Measurements from ENCODE around the gene GPER1.
"Not testable (repeated sequence)": the region's sequence is repeated elsewhere in the genome, so short reads cannot be mapped to it uniquely, and the experiment has no call there.

The GPER1 gene

DNA sequence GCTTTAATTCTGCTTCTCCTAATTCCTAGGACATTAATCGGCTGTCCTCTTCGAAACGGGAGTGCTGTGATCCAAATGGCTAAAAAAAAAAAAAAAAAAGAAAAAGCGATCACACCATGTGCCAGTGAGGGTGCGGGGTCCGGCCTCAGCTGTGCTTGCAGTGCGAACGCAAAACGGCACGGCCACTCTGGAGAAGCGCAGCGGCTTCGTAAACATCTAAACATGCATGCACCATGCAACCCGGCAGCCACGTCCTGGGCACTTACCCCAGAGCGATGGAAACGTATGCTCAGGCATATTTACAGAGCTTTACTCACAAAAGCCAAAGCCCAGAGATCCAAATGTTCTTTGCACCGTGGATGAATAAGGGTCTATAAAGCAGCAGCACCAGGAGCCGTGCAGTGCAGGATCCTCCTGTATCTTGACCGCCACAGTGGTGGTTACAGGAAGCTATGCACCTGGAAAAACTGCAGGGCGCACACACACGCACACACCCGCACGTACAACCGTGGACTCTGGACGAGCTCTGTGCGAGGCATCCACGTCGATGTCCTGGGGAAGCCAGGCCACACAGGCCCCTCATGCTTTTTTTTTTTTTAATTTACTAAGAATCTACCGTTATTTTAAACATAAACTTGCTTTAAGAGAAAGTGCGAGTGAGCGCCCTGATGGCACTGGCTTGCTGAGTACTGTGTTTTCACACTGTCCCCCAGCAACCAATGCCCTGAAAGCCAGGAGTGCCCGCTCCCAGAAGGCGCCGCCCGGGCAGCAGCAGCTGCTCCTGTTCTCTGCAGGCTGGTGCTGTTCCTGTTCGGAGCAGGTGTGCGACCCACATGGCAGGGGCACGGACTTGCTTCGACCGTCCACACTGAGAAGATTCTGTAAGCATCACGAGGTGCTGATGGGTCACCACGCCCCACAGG lies 25.0 kb downstream of the GPER1 start:
- no peak overlapping the region for H3K4me3 ChIP-seq (ENCODE audit: low read depth, low read length)
- DNase-seq (ENCODE audit: low read depth): no peak
- in situ Hi-C loops (cut with HindIII; ENCODE audit: low sequenced_read_pairs): no loop called here
- TF ChIP-seq, protein P1, sequence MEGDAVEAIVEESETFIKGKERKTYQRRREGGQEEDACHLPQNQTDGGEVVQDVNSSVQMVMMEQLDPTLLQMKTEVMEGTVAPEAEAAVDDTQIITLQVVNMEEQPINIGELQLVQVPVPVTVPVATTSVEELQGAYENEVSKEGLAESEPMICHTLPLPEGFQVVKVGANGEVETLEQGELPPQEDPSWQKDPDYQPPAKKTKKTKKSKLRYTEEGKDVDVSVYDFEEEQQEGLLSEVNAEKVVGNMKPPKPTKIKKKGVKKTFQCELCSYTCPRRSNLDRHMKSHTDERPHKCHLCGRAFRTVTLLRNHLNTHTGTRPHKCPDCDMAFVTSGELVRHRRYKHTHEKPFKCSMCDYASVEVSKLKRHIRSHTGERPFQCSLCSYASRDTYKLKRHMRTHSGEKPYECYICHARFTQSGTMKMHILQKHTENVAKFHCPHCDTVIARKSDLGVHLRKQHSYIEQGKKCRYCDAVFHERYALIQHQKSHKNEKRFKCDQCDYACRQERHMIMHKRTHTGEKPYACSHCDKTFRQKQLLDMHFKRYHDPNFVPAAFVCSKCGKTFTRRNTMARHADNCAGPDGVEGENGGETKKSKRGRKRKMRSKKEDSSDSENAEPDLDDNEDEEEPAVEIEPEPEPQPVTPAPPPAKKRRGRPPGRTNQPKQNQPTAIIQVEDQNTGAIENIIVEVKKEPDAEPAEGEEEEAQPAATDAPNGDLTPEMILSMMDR (IDR thresholded peaks at IDR 0.05; ENCODE audit: low read depth, low read length, missing control alignments): no peak

DNA sequence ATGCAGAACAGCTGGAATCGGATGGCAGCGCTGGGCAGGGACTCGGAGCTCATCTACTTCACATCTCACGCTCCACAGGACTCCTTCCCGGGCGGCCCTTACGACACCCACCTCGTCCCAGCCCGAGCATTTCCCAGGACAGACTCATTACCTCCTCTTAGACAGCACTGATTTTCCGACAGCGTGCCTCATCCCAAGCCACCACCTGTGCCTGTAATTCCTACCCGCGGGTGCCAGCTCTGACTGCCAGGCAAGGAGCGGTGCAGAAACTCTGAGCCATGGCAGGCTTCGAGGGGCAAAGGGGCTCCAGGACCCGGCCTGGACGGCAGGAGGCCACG lies 25.6 kb downstream of the GPER1 start:
- no peak overlapping the region for H3K4me3 ChIP-seq (ENCODE audit: low read depth, low read length)
- TF ChIP-seq, protein P1 (IDR thresholded peaks at IDR 0.05; ENCODE audit: low read depth, low read length, missing control alignments): no peak
- DNase-seq (ENCODE audit: low read depth): no peak
- in situ Hi-C loops (cut with HindIII; ENCODE audit: low sequenced_read_pairs): no loop called here

DNA sequence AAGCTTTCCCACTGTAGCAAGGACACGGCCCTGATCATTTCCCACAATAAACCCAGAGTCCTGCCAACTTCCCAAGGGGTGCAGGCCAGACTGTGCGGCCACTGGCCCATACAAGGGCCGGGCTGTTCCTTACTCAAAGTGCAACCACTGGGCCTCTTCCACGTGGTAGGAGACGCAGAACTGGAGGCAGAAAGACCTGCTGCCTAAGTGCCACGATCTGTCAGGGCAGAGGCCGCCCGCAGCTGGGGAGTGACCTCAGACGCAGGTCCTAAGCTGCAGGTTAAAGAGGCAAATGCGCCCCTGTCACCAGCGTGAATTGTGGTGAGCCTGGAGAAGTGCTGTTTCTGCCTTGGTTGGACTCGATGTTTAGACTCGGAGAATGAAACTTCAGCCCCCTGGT lies 26.2 kb downstream of the GPER1 start:
- DNase-seq (ENCODE audit: low read depth): no peak
- TF ChIP-seq, protein P1 (IDR thresholded peaks at IDR 0.05; ENCODE audit: low read depth, low read length, missing control alignments): no peak
- in situ Hi-C loops (cut with HindIII; ENCODE audit: low sequenced_read_pairs): no loop called here
- H3K4me3 ChIP-seq (ENCODE audit: low read depth, low read length): no peak overlapping the region

DNA sequence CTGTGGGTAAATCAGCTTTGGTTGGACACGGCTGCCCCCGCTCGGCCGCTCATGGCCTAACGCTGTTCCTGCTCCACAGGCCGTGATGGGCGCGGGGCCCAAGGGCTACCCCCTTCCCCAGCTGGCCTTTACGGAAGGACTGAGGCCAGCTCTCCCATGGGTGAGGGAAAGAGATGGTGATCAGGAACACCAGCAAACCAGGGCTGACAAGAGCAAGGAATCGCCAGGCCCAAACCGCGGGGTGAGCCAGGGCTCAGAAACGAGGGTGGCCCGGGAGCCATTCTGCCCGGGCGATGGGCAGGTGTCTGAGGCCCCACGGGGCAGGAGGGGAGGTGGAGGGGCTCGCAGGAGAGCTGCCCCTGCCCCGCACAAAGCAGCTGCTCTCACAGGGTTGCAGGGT lies 26.6 kb downstream of the GPER1 start:
- DNase-seq (ENCODE audit: low read depth): no peak
- in situ Hi-C loops (cut with HindIII; ENCODE audit: low sequenced_read_pairs): no loop called here
- no peak overlapping the region for H3K4me3 ChIP-seq (ENCODE audit: low read depth, low read length)
- TF ChIP-seq, protein P1 (IDR thresholded peaks at IDR 0.05; ENCODE audit: low read depth, low read length, missing control alignments): no peak

DNA sequence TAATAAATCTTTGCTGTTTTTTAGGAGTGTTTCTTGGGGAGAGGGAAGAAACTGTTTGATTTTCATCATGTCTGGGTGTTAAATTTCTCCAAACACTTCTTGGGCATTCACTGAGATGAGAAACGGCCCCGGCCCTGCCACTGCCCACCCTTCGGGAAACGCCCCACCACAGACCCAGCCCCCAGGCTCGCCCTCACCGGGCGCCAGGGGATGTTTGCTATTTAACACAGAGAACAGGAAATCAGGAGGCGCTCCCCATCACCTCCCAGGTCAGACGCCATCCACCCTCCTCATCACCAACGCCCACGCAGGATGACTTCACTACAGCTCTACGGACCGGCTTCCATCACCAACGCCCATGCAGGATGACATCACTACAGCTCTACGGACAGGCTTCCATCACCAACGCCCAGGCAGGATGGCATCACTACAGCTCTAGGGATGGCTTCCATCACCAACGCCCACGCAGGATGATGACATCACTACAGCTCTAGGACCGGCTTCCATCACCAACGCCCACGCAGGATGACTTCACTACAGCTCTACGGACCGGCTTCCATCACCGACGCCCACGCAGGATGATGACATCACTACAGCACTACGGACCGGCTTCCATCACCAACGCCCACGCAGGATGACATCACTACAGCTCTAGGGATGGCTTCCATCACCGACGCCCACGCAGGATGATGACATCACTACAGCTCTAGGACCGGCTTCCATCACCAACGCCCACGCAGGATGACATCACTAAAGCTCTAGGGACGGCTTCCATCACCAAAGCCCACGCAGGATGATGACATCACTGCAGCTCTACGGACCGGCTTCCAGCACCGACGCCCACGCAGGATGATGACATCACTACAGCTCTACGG lies 27.5 kb downstream of the GPER1 start:
- in situ Hi-C loops (cut with HindIII; ENCODE audit: low sequenced_read_pairs); DNase-seq (ENCODE audit: low read depth); H3K4me3 ChIP-seq (ENCODE audit: low read depth, low read length): not testable (repeated sequence)

DNA sequence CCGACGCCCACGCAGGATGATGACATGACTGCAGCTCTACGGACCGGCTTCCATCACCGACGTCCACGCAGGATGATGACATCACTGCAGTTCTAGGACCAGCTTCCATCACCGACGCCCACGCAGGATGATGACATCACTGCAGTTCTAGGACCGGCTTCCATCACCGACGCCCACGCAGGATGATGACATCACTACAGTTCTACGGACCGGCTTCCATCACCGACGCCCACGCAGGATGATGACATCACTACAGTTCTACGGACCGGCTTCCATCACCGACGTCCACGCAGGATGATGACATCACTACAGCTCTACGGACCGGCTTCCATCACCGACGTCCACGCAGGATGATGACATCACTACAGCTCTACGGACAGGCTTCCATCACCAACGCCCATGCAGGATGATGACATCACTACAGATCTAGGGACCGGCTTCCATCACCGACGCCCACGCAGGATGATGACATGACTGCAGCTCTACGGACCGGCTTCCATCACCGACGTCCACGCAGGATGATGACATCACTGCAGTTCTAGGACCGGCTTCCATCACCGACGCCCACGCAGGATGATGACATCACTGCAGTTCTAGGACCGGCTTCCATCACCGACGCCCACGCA lies 28.6 kb downstream of the GPER1 start:
- DNase-seq (ENCODE audit: low read depth); in situ Hi-C loops (cut with HindIII; ENCODE audit: low sequenced_read_pairs): not testable (repeated sequence)

DNA sequence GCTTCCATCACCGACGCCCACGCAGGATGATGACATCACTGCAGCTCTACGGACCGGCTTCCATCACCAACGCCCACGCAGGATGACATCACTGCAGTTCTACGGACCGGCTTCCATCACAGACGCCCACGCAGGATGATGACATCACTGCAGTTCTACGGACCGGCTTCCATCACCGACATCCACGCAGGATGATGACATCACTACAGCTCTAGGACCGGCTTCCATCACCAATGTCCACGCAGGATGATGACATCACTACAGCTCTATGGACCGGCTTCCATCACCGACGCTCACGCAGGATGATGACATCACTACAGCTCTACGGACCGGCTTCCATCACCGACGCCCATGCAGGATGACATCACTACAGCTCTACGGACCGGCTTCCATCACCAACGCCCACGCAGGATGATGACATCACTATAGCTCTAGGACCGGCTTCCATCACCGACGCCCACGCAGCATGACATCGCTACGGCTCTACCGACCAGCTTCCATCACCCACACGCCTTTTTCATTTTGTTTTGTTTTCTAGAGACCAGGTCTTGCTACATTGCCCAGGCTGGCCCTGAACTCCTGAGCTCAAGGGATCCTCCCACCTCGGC lies 29.5 kb downstream of the GPER1 start:
- no peak for DNase-seq (ENCODE audit: low read depth)
- in situ Hi-C loops (cut with HindIII; ENCODE audit: low sequenced_read_pairs): no loop called here
- TF ChIP-seq, protein P1 (IDR thresholded peaks at IDR 0.05; ENCODE audit: low read depth, low read length, missing control alignments): no peak
- H3K4me3 ChIP-seq (ENCODE audit: low read depth, low read length): no peak overlapping the region

More for the DNA sequence above, 28.6 kb downstream of the GPER1 start:
- not testable (repeated sequence) for H3K4me3 ChIP-seq (ENCODE audit: low read depth, low read length)

All from astrocyte of the cerebellum (primary cell).